Measurements from ENCODE around the gene ECE2.
"Not testable (repeated sequence)": the region's sequence is repeated elsewhere in the genome, so short reads cannot be mapped to it uniquely, and the experiment has no call there.

ECE2 gene

DNA sequence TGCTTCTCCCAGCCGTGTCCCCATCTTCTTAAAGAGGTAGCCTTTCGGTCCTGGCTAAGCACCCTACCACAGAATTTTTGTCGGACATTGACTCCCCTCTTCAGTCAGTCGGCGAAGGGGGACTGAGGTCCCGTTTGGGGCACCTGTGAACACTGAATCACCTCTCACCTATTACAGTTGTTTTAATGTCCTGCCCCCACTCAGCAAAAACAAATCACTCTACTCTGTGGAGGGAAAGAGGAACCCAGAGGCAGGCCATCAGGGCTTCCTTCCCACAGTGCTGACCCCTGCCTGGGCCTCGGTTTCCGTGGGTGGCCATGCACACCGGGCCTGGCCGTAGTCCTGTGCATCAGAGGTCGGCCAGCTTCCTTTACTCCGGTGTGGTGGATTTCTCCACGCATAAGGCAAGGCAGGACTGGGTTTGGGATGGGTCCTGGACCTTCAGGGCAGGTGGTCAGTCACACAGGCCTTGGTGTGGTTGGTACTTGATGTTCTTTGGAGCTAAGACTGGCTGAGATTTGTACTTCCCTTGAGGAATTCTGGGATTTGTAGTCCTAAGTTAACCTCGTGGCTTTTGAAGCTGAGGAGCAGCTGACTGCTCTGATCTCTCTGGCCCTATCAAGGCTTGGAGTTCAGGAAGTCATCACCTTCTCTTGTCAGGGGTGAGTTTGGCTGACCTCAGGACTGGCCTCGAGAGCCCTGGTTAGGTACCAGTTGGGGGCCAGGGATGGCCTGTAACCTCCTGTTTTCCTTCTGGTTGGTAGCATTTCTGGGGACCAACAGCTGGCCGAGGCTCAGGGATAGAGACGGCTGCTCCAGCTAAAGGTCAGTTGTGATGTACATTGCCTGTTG lies 61.0 kb downstream of the ECE2 start:
- DNase-seq (ENCODE audit: low spot score): no peak

DNA sequence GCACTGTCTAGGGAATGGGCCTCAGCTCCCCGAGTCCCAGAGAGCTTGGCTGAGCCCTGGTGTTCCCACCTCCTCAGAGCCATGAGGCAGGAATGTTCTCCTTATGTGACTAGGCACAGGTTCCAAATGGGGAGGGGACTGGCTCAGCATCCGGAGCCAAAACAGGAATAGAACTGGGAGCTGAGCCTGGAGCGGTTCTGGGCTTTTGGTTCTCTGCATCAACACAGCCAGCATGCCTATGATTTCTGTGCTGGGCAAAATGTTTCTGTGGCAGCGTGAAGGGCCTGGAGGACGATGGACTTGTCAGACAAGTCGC lies 61.5 kb downstream of the ECE2 start, which contains the start of gene FAM131A:
Gene FAM131A, plus strand, starts transcription at position 202 of the 316 bp plus-strand sequence. Its CDS starts 31 bp downstream, at position 233.
- DNase-seq (ENCODE audit: low spot score): no peak

DNA sequence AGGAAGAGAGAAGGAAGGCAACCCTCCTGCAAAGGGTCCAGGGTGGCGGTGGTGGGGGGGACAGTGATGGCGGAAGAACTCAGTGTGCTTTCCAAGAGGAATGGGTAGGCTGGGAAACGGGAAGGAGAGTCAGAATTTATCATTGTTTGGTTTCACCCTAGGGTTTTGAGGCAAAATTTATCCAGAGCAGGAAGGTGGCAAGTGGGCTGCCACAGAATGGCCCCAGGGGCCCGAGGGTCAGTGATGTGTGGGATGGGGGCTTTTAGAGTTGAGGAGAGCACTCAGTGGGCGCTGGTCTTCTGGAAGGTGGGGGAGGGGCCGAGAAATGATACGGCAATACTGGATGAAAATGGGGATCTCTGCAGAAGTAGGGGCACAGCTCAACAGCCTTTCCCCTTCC lies 62.2 kb downstream of the ECE2 start:
- no peak for DNase-seq (ENCODE audit: low spot score)

DNA sequence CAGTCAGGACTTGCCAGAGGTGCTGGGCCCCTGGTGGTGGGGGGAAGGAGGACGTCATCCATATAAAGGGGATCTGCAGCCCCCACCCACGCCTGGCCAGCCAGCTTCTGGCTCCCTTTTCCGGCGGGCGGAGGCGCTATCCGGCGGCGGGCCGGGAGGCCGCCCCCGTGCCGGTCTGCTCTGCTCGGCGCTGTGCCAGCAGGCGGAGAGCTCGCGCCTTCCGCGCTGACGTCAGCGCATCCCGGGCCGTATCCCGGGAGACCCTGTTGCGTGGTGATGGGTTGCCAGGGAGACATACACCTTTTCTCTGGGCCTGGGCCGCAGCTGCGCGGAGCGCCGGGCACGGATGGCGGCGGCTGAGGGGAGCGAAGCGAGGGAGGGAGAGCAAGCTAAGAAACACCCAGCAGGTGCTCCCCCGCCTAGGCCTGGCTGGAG lies 62.7 kb downstream of the ECE2 start:
- DNase-seq (ENCODE audit: low spot score): peak; percentile 85

DNA sequence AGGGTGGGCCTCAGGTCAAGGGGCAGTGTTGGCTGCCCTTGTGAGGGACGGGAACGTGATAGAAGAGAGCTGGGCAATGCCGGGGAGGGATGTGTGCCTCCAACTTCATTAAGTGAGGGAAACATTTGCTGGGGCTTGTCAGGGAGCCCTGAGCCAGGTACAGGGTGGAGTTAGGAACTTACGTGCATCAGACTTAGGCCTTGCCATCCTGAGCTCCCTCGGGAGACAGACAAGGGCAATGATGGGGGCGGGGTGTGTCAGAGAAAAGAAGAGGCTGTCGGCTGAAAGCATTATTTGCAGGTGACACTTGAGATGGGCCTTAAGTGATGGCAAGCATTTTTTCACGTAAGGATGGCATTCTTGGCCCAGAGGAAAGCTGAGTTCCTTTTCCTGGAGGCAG lies 63.2 kb downstream of the ECE2 start:
- DNase-seq (ENCODE audit: low spot score): no peak

DNA sequence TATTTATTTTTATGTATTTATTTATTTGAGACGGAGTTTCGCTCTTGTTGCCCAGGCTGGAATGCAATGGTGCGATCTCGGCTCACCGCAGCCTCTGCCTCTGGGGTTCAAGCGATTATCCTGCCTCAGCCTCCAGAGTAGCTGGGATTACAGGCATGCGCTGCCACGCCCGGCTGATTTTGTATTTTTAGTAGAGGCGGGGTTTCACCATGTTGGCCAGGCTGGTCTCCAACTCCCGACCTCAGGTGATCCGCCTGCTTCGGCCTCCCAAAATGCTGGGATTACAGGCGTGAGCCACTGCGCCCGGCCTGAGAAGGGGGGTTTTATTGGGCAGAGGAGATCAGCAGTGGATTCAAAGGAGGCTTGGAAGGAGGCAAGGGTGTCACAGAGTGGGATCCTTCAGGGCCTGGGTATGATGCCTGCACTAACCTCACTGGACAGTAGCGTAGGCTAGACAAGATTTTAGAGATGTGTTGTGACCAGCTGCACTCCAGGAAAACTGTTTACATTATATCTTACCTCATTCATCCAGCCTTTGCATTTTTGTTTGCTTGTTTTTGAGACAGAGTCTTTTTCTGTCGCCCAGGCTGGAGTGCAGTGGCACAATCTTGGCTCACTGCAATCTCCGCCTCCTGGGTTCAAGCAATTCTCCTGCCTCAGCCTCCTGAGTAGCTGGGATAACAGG lies 63.8 kb downstream of the ECE2 start:
- not testable (repeated sequence) for DNase-seq (ENCODE audit: low spot score)

DNA sequence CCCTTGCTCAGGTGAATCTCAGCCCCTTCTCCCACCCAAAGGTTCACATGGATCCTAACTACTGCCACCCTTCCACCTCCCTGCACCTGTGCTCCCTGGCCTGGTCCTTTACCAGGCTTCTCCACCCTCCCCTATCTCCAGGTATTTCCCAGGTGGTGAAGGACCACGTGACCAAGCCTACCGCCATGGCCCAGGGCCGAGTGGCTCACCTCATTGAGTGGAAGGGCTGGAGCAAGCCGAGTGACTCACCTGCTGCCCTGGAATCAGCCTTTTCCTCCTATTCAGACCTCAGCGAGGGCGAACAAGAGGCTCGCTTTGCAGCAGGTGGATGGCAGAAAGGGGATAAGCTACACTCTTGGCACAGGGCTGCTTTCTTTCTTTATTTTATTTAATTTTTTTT lies 66.1 kb downstream of the ECE2 start:
- no peak for DNase-seq (ENCODE audit: low spot score)
